Measurements from ENCODE around the gene CREB5.

Gene CREB5

DNA sequence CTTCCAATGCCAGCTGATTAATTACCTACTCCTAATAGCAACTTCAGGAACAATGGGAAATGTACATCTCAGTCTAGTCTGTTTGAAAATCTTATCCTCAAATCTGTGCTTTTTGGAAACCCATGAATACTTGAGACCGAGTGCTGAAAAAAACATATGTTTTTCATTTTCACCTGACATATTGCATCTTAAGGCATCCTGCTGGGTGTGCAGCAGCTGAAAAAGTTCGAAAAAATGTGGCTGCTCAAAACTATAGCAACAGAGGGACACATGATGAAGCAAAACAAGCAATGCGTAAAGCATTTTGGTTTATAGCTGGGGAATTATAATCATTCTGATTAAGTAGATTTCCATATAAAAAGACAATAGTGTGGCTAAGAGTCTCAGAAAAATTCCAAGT lies 218.0 kb downstream of the CREB5 start:
- in situ Hi-C loops (cut with MboI; ENCODE audit: low sequenced_read_pairs, unreplicated experiment): no loop called here
- TF ChIP-seq, protein P1, sequence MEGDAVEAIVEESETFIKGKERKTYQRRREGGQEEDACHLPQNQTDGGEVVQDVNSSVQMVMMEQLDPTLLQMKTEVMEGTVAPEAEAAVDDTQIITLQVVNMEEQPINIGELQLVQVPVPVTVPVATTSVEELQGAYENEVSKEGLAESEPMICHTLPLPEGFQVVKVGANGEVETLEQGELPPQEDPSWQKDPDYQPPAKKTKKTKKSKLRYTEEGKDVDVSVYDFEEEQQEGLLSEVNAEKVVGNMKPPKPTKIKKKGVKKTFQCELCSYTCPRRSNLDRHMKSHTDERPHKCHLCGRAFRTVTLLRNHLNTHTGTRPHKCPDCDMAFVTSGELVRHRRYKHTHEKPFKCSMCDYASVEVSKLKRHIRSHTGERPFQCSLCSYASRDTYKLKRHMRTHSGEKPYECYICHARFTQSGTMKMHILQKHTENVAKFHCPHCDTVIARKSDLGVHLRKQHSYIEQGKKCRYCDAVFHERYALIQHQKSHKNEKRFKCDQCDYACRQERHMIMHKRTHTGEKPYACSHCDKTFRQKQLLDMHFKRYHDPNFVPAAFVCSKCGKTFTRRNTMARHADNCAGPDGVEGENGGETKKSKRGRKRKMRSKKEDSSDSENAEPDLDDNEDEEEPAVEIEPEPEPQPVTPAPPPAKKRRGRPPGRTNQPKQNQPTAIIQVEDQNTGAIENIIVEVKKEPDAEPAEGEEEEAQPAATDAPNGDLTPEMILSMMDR (IDR thresholded peaks at IDR 0.05; ENCODE audit: borderline replicate concordance, control extremely low read depth, extremely low read depth, insufficient read depth, missing control alignments): no peak
- no peak for DNase-seq (ENCODE audit: low spot score)

DNA sequence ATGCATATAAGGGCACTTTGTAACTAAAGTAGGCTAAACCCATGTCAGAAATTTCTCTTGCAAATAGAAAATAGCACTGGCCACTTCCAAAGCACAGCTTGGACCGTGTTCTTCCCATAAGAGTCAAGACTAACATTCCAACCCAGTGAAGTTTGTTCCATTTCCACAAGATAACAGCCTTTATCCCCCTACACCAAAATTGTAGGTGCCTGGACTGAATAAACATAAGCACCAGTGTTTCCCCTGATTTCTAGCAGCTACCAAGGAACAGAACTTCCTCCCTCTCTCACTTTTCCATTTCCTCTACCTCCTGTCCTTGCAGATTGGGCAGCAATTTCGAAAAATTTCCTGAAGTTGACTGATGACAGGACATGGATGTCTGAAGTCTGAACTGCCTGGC lies 219.7 kb downstream of the CREB5 start:
- TF ChIP-seq, protein P1 (IDR thresholded peaks at IDR 0.05; ENCODE audit: borderline replicate concordance, control extremely low read depth, extremely low read depth, insufficient read depth, missing control alignments): no peak

DNA sequence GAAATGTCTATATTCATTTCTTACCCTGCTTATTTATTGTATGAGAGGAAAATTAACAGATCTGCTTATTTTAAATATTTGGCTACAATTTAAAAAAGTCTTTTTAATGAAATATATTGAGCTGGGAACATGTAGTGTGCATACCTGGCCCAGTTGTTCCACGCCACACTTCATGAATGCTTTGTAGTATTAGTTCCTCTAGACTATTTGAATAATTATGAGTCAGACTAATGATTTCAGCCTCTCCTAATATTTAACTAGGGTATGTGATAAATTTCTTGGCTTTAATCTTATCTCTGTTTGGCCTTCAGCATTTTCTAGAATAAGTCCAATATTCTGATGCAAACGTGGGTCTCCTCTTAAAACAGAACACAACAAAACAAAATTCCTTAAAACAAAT lies 226.6 kb downstream of the CREB5 start:
- no peak for DNase-seq (ENCODE audit: low spot score)
- in situ Hi-C loops (cut with MboI; ENCODE audit: low sequenced_read_pairs, unreplicated experiment): no loop called here

More for the DNA sequence above, 219.7 kb downstream of the CREB5 start:
- DNase-seq (ENCODE audit: low spot score): no peak
- in situ Hi-C loops (cut with MboI; ENCODE audit: low sequenced_read_pairs, unreplicated experiment): no loop called here

DNA sequence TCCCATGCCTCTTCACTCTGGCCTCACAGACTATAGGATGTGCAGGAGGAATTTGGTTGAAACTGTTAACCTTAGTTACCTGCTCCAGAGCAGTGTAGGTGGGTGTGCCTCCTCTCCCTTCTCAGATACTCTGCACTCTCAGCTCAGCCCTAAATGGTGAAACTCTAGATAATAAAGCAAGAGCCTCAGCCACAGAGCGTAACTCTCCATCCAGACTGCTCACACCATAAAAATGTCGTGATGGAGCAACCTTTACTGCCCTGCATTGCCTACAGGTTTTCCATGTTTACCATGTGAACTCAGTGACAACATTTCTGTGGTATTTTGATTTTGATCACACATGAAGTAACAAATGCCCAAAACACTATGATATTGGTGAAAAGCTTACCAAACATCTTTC lies 227.7 kb downstream of the CREB5 start:
- in situ Hi-C loops (cut with MboI; ENCODE audit: low sequenced_read_pairs, unreplicated experiment): no loop called here
- no peak for DNase-seq (ENCODE audit: low spot score)
- TF ChIP-seq, protein P1 (IDR thresholded peaks at IDR 0.05; ENCODE audit: borderline replicate concordance, control extremely low read depth, extremely low read depth, insufficient read depth, missing control alignments): no peak

More for the DNA sequence above, 226.6 kb downstream of the CREB5 start:
- TF ChIP-seq, protein P1 (IDR thresholded peaks at IDR 0.05; ENCODE audit: borderline replicate concordance, control extremely low read depth, extremely low read depth, insufficient read depth, missing control alignments): no peak

DNA sequence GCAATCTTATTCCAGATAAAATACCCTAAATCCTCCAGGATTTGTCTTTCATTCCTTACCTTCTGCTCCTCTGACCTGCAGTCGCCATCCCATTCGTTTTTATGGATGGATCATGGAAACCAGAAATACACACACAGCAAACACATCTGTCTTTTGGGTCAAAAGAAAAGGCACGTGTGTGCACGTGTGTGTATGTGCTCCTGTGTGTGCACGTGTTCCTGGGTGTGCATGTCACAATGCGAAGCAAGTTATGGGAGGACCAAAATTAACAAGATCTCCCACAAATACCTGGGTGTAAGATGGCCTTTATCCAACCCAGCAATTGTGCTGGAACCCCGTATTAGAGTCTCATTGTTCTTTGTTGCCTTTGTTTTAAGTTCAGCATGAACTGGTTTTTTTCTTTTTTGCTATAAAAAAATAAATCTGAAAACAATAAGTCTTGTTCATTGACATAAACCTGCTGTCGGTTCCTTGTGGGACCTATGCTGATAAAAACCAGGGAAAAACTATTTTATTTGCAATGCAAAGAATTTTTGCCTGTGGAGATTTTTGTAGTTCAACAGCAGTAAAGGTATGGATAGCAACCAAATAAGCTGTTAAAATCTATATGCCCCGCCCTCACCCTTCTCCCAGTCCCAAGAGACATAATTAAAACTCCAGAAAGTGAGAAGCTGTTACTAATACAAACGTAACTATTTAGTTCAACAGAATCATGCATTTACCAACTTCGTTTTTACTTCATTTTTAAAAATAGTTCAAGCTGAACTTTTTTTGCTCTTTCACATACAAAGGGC lies 229.6 kb downstream of the CREB5 start:
- in situ Hi-C loops (cut with MboI; ENCODE audit: low sequenced_read_pairs, unreplicated experiment): no loop called here
- no peak for DNase-seq (ENCODE audit: low spot score)

DNA sequence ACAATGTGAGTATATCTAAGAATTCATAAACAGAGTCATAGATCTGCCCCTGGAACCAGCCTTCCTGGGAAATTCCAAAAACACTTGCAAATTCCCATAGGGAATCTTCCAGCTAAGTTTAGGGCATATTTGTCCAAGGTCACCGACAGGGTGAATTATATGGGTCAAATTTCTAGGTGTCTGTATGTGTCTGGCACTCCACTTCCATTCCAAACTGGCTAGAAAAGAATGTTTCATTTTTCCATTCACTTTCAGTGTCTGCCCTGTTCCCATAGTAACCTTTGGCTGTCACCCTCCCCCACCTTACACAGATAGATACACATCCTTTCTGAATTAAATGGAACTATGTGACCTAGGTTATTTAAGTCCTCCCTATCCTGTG lies 230.9 kb downstream of the CREB5 start:
- DNase-seq (ENCODE audit: low spot score): no peak
- TF ChIP-seq, protein P1 (IDR thresholded peaks at IDR 0.05; ENCODE audit: borderline replicate concordance, control extremely low read depth, extremely low read depth, insufficient read depth, missing control alignments): no peak
- in situ Hi-C loops (cut with MboI; ENCODE audit: low sequenced_read_pairs, unreplicated experiment): no loop called here

More for the DNA sequence above, 229.6 kb downstream of the CREB5 start:
- TF ChIP-seq, protein P1 (IDR thresholded peaks at IDR 0.05; ENCODE audit: borderline replicate concordance, control extremely low read depth, extremely low read depth, insufficient read depth, missing control alignments): no peak
